Endothelial cell (in vitro differentiated cells): ENCODE results near the gene PPP1R15A. TPM values are rescaled to one million over a fixed set of nuclear protein-coding genes. Genes with fewer than 3 reads are reported as not detected.
A peak's percentile ranks its signal among the peaks of the same experiment; 100 is the strongest.

Source experiments
- DNase-seq: peaks from one replicate; pipeline ENCODE4 v3.0.0; 2021; ENCODE audit warnings: low spot score
- H3K27ac Mint-ChIP-seq: one replicate; pipeline ENCODE4 v1.8.0; 2021; ENCODE audit warnings: mixed read lengths, inconsistent platforms; ENCODE audit not compliant: unreplicated experiment
- H3K27me3 Mint-ChIP-seq: one replicate; pipeline ENCODE4 v1.8.0; 2021; ENCODE audit warnings: mild to moderate bottlenecking, moderate library complexity, mixed read lengths, inconsistent platforms; ENCODE audit not compliant: unreplicated experiment
- H3K36me3 Mint-ChIP-seq: one replicate; pipeline ENCODE4 v1.8.0; 2021; ENCODE audit warnings: mild to moderate bottlenecking, low read depth, mixed read lengths, inconsistent platforms; ENCODE audit not compliant: unreplicated experiment
- H3K4me1 Mint-ChIP-seq: one replicate; pipeline ENCODE4 v1.8.0; 2021; ENCODE audit warnings: mild to moderate bottlenecking, mixed read lengths, inconsistent platforms; ENCODE audit not compliant: unreplicated experiment
- H3K4me3 Mint-ChIP-seq: one replicate; pipeline ENCODE4 v1.8.0; 2021; ENCODE audit warnings: mild to moderate bottlenecking, mixed read lengths, inconsistent platforms; ENCODE audit not compliant: unreplicated experiment
- H3K9me3 Mint-ChIP-seq: one replicate; pipeline ENCODE4 v1.8.0; 2021; ENCODE audit warnings: mixed read lengths, inconsistent platforms; ENCODE audit not compliant: unreplicated experiment
- CTCF ChIP-seq: fragments of 200-600 bp; sonication (generic); IDR thresholded peaks from one replicate; pipeline ENCODE4 v1.5.0; 2021; ENCODE audit warnings: antibody characterized with exemption; ENCODE audit not compliant: unreplicated experiment
- total RNA-seq: library from RNA; stranded (reverse); fragmentation: NEBNext Ultra II Directional; extraction: Animal tissue kit (Norgen Biotek cat#: 25700); gene quantifications from one replicate; pipeline ENCODE4 v1.2.1, GENCODE V29; 2021; ENCODE audit not compliant: unreplicated experiment

Gene PPP1R15A
- total RNA-seq, 1 donor from 2014 or later, result 65.8 TPM

GRCh38 chr19:48837687-48838086, 34.5 kb upstream of the PPP1R15A start:
- Mint-ChIP-seq H3K27ac (peak overlapping the region; percentile 18), H3K27me3 (peaks cover 2% of the 10 kb centered on the region), H3K36me3 (peaks cover 8% of the 10 kb centered on the region), H3K4me1 (peaks cover 23% of the 10 kb centered on the region), H3K9me3 (no peaks in the 10 kb centered on the region), H3K4me3 (peak overlapping the region; percentile 86)
- DNase-seq, result no peak
- no peak for TF ChIP-seq CTCF

DNA sequence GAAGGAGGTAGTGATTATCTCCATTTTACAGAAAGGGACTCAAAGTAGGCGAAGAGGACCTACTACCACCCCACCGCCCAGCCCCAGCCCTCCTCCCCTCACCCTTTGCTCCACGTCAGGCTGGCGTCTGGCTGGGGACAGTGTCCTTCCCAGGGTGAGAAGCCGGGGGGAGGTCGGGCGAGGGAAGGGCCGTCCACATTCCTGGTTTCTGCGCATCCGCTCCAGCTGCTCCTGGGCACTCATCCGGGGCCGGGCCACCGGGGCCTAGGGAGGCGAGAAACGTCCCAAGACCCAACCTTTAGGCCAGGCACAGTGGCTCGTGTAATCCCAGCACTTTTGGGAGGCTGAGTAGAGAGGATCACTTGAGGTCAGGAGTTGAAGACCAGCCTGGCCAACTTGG, 31.2 kb upstream of the PPP1R15A start:
- Mint-ChIP-seq H3K4me1 (peaks cover 6% of the 10 kb centered on the region), H3K27me3 (peaks cover 2% of the 10 kb centered on the region), H3K4me3 (no peak overlapping the region), H3K9me3 (no peaks in the 10 kb centered on the region), H3K36me3 (no peaks in the 10 kb centered on the region), H3K27ac (no peak overlapping the region)
- TF ChIP-seq CTCF, result no peak
- no peak for DNase-seq

DNA sequence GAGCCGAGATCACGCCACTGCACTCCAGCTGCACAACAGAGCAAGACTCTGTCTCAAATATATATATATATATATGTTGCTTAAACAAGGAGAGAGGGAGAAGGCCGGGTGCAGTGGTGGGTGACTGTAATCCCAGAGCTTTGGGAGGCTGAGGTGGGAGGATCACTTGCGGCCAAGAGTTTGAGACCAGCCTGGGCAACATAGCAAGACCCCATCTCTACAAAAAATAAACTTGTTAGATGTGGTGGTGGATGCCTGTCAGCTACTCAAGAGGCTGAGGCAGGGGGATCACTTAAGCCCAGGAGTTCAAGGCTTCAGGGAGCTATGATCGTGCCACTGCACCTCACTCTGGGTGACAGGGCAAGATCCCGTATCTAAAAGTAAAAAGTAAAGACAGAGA, 30.6 kb upstream of the PPP1R15A start:
- no peak overlapping the region for H3K4me3 Mint-ChIP-seq
- no peaks in the 10 kb centered on the region for H3K36me3 Mint-ChIP-seq
- H3K27ac Mint-ChIP-seq, result no peak overlapping the region
- no peak for DNase-seq
- peaks cover 3% of the 10 kb centered on the region for H3K4me1 Mint-ChIP-seq
- peaks cover 2% of the 10 kb centered on the region for H3K27me3 Mint-ChIP-seq
- no peak for TF ChIP-seq CTCF
- H3K9me3 Mint-ChIP-seq, result no peaks in the 10 kb centered on the region

GRCh38 chr19:48842789-48843162, 29.4 kb upstream of the PPP1R15A start:
- peak; percentile 60 for DNase-seq
- peak; percentile 84 for TF ChIP-seq CTCF
- Mint-ChIP-seq H3K27ac (no peak overlapping the region), H3K9me3 (no peaks in the 10 kb centered on the region), H3K36me3 (no peaks in the 10 kb centered on the region), H3K27me3 (peaks cover 3% of the 10 kb centered on the region), H3K4me1 (no peaks in the 10 kb centered on the region), H3K4me3 (no peak overlapping the region)

DNA sequence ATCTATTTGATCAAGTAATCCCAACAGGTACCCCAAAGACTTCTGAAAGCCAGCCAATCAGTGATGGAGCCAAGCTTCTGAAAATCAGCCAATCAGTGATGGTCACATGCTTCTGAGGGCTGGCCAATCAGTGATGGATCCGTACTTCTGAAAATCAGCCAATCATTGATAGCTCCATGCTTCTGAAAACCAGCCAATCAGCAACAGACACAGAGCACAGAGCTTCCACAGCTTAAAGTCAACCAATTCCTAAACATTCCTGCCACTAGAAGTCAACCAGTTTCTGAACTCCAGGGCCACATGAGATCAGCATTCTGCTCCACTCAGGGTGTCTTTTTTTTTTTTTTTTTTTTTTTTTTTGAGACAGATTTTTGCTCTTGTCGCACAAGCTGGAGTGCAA, 27.7 kb upstream of the PPP1R15A start:
- H3K27me3 Mint-ChIP-seq, result peaks cover 3% of the 10 kb centered on the region
- no peaks in the 10 kb centered on the region for H3K9me3 Mint-ChIP-seq
- peak overlapping the region; percentile 18 for H3K27ac Mint-ChIP-seq
- TF ChIP-seq CTCF, result no peak
- no peaks in the 10 kb centered on the region for H3K4me1 Mint-ChIP-seq
- no peak for DNase-seq
- H3K4me3 Mint-ChIP-seq, result peak overlapping the region; percentile 31
- no peaks in the 10 kb centered on the region for H3K36me3 Mint-ChIP-seq
